ENCODE measurements around the gene TAMALIN.

DNA sequence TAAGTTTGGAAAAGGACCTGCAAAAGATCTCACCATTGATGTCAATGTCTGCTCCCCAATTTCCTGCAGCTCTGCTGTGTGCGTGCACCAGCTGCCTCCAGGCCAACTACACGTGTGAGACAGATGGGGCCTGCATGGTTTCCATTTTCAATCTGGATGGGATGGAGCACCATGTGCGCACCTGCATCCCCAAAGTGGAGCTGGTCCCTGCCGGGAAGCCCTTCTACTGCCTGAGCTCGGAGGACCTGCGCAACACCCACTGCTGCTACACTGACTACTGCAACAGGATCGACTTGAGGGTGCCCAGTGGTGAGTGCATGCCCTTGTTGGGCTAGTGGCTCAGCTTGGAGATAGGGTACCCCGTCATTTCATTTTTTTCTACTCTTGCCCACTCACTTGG is 31.6 kb upstream of the TAMALIN start:
- TF ChIP-seq TAF1 (IDR thresholded peaks at IDR 0.05; ENCODE audit: low read depth) (no peak), YY1 (IDR thresholded peaks at IDR 0.05; ENCODE audit: low read depth) (no peak), MAX (IDR thresholded peaks at IDR 0.05) (no peak), RAD21 (IDR thresholded peaks at IDR 0.05; ENCODE audit: low read depth) (no peak), FOXM1 (IDR thresholded peaks at IDR 0.05; ENCODE audit: borderline replicate concordance, low read depth) (no peak), ZBTB7A (IDR thresholded peaks at IDR 0.05; ENCODE audit: low read depth) (no peak), EGR1 (IDR thresholded peaks at IDR 0.05) (no peak)
- TF ChIP-seq, protein P1, sequence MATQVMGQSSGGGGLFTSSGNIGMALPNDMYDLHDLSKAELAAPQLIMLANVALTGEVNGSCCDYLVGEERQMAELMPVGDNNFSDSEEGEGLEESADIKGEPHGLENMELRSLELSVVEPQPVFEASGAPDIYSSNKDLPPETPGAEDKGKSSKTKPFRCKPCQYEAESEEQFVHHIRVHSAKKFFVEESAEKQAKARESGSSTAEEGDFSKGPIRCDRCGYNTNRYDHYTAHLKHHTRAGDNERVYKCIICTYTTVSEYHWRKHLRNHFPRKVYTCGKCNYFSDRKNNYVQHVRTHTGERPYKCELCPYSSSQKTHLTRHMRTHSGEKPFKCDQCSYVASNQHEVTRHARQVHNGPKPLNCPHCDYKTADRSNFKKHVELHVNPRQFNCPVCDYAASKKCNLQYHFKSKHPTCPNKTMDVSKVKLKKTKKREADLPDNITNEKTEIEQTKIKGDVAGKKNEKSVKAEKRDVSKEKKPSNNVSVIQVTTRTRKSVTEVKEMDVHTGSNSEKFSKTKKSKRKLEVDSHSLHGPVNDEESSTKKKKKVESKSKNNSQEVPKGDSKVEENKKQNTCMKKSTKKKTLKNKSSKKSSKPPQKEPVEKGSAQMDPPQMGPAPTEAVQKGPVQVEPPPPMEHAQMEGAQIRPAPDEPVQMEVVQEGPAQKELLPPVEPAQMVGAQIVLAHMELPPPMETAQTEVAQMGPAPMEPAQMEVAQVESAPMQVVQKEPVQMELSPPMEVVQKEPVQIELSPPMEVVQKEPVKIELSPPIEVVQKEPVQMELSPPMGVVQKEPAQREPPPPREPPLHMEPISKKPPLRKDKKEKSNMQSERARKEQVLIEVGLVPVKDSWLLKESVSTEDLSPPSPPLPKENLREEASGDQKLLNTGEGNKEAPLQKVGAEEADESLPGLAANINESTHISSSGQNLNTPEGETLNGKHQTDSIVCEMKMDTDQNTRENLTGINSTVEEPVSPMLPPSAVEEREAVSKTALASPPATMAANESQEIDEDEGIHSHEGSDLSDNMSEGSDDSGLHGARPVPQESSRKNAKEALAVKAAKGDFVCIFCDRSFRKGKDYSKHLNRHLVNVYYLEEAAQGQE (IDR thresholded peaks at IDR 0.05; ENCODE audit: low read depth) = no peak
